Stimulated activated naive CD8-positive, alpha-beta T cell treated with anti-CD3 and anti-CD28 coated beads, Interleukin-15, amount 100 ng/mL, for 72 hours (primary cell): ENCODE data around the gene ZNF350.

Source experiments
- ATAC-seq: fragments of 150-1000 bp; cut with Tn5 transposase; 2 replicates; pipeline ENCODE4 v1.10.0; 2021; ENCODE audit warnings: mild to moderate bottlenecking, moderate library complexity
- DNase-seq, 2 donors: peaks; one replicate each; pipeline ENCODE4 v3.0.0; 2021 to 2022
- H3K27ac Mint-ChIP-seq, 2 donors: one replicate each; pipeline ENCODE4 v1.8.0; 2022; ENCODE audit warnings: mild to moderate bottlenecking in 2 of 2, mixed read lengths in 2 of 2, moderate library complexity in 2 of 2
- H3K27me3 Mint-ChIP-seq: one replicate; pipeline ENCODE4 v1.8.0; 2022; ENCODE audit warnings: mixed read lengths
- H3K4me1 Mint-ChIP-seq: one replicate; pipeline ENCODE4 v1.8.0; 2022; ENCODE audit warnings: mild to moderate bottlenecking, mixed read lengths
- H3K4me3 Mint-ChIP-seq, 2 donors: one replicate each; pipeline ENCODE4 v1.8.0; 2022; ENCODE audit warnings: mild to moderate bottlenecking in 2 of 2, mixed read lengths in 2 of 2, moderate library complexity in 1 of 2
- H3K9me3 Mint-ChIP-seq, 2 donors: one replicate each; pipeline ENCODE4 v1.8.0; 2022; ENCODE audit warnings: mixed read lengths in 2 of 2

ZNF350 gene

DNA sequence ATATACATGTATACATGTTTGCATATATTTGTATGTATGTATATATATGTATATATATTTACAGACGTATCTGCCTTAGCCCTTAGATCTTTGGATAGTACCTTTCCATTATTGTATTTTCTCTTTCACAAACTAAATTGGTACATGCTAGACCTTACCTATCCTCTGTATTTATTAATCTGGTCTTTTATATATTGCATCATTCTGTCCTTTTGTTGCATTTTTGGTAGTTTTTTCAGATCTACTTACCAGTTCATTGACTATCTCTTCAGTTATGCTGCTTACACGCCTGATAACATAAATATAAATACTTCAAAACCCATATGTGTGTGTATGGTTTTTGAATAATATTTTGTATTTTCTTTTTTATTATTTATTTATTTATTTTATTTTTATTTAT is 47.7 kb downstream of the ZNF350 start:
- Mint-ChIP-seq H3K9me3 (peaks cover 46 to 72% of the 10 kb centered on the region in 2 donors), H3K27me3 (no peaks in the 10 kb centered on the region), H3K27ac (no peak overlapping the region), H3K4me1 (no peaks in the 10 kb centered on the region), H3K4me3 (no peak overlapping the region)
- DNase-seq, result no peak
- no peak for ATAC-seq

DNA sequence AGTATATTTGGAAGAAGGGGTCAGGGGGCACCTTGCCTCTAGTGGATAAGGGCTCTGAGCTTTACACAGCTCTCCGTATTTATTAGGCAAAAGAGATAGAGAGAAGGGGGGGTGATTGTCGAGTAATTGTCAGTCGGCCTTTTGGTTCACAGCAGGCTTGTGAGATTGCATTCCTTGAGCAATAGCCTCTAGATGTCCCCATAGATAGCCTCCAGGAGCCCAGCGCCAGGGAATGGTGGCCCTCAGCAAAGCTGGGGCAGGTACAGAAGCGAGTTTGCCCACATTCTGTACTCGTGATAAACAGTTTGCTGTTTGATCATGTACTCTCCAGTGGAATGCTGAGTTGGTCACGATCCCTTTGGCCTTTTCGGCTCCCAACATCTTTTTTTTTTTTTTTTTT is 54.7 kb downstream of the ZNF350 start:
- H3K27me3 Mint-ChIP-seq, result no peaks in the 10 kb centered on the region
- no peak for ATAC-seq
- peaks cover 32 to 64% of the 10 kb centered on the region in 2 donors for H3K9me3 Mint-ChIP-seq
- H3K4me1 Mint-ChIP-seq, result peaks cover 17% of the 10 kb centered on the region
- H3K4me3 Mint-ChIP-seq, result no peak overlapping the region
- no peak overlapping the region for H3K27ac Mint-ChIP-seq
- no peak for DNase-seq

GRCh38 chr19:51927859-51928258 is 58.8 kb downstream of the ZNF350 start:
- peaks cover 40 to 72% of the 10 kb centered on the region in 2 donors for H3K9me3 Mint-ChIP-seq
- H3K4me1 Mint-ChIP-seq, result peaks cover 26% of the 10 kb centered on the region
- peak overlapping the region; percentile 95 to 96 for H3K27ac Mint-ChIP-seq
- H3K27me3 Mint-ChIP-seq, result no peaks in the 10 kb centered on the region
- H3K4me3 Mint-ChIP-seq, result peak overlapping the region; percentile 97
- ATAC-seq, result no peak
- DNase-seq, result no peak

DNA sequence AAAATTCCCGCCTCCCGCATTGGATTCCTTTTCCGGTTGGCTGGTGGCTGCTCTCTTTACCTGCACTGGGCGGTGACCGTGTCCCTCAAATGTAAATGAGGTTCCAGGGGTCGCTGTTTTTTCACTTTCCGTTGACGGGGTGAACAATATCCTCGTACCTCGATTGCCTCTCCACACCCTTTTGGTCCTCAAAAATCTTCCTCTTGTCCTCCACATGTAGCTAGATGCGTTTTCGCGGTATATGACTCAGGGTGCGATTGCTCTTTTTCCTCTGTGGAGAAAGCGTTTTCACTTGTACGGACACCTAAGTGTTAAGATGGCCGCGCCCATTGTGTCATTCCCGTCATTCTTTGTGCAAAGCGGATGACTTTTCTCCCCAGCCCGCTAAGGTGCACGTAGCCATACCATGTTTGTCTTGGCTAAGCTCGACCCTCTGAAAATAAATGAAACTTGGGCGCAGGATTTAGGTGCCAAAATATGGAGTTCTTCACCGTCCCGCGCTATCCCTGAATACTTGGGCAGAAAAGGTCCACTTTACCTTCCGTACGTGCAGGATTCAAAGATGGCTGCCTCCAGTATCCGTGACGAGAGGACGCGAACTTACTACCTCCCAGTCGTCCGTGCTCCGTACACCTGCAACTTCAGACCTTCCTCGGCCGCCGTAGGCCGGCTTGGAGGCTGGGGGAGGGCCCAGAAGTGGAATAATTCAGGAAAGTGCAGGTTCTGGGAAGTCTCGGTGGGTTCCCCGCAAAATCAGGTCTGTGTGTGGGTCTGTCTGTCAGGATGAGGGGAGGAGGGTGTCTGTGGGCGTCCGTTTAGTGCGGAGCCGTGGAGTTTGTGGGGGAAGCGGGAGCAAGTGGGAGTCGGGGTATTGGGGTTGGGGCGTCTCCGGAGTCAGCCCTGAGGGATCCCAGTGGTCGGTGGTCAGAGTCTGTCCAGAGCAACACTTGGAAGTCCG is 59.6 kb downstream of the ZNF350 start, which contains the start of gene ZNF613:
Gene ZNF613 (plus strand): TSS at position 689 of the 958 bp plus-strand sequence. CDS start 8,749 bp downstream, outside the sequence.
- ATAC-seq, result peak; percentile 97
- peaks cover 45 to 75% of the 10 kb centered on the region in 2 donors for H3K9me3 Mint-ChIP-seq
- no peaks in the 10 kb centered on the region for H3K27me3 Mint-ChIP-seq
- H3K27ac Mint-ChIP-seq, result peak within 1 kb of the TSS; percentile 95 to 96
- H3K4me3 Mint-ChIP-seq, result peak within 1 kb of the TSS; percentile 97
- peaks cover 26% of the 10 kb centered on the region for H3K4me1 Mint-ChIP-seq
- DNase-seq, result peak; percentile 81 to 88

- peak overlapping the region in 1 of 2 donors; percentile 29 for H3K27ac Mint-ChIP-seq
- H3K9me3 Mint-ChIP-seq, result peaks cover 46 to 75% of the 10 kb centered on the region in 2 donors
- peak; percentile 2 for ATAC-seq
- H3K4me1 Mint-ChIP-seq, result peaks cover 26% of the 10 kb centered on the region
- peak overlapping the region; percentile 97 for H3K4me3 Mint-ChIP-seq
- DNase-seq, result no peak
- no peaks in the 10 kb centered on the region for H3K27me3 Mint-ChIP-seq
Measured at GRCh38 chr19:51926426-51926783, 60.2 kb downstream of the ZNF350 start.

DNA sequence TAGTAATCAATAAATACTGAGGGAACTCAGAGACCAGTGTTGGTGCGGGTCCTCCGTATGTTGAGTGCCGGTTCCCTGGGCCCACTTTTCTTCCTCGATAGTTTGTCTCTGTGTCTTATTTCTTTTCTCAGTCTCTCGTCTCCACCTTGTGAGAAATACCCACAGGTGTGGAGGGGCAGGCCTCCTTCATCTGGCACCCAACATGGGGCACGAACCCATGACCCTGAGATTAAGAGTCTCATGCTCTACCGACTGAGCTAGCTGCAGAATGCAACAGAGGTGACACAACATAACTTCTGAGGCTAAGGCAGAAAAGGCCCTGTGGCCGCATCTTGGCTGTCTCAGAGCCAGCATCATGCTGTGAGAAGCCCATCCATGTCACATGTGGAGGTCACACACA is 64.7 kb downstream of the ZNF350 start:
- Mint-ChIP-seq H3K27ac (no peak overlapping the region), H3K27me3 (no peaks in the 10 kb centered on the region), H3K4me1 (peaks cover 9% of the 10 kb centered on the region), H3K4me3 (no peak overlapping the region), H3K9me3 (peaks cover 50 to 66% of the 10 kb centered on the region in 2 donors)
- no peak for DNase-seq
- ATAC-seq, result no peak

- Mint-ChIP-seq H3K9me3 (peaks cover 62 to 67% of the 10 kb centered on the region in 2 donors), H3K27me3 (no peaks in the 10 kb centered on the region), H3K4me3 (no peak overlapping the region), H3K27ac (no peak overlapping the region), H3K4me1 (no peaks in the 10 kb centered on the region)
- ATAC-seq (no peak), DNase-seq (no peak)
Measured at GRCh38 chr19:51919606-51920005, 67.0 kb downstream of the ZNF350 start.

GRCh38 chr19:51916167-51916566 is 70.5 kb downstream of the ZNF350 start:
- Mint-ChIP-seq H3K27ac (no peak overlapping the region), H3K4me3 (no peak overlapping the region), H3K27me3 (no peaks in the 10 kb centered on the region), H3K4me1 (no peaks in the 10 kb centered on the region), H3K9me3 (peaks cover 57 to 63% of the 10 kb centered on the region in 2 donors)
- no peak for DNase-seq
- ATAC-seq, result no peak

GRCh38 chr19:51915324-51915867 is 71.2 kb downstream of the ZNF350 start:
- DNase-seq, result no peak
- no peak for ATAC-seq
- Mint-ChIP-seq H3K9me3 (peaks cover 52 to 63% of the 10 kb centered on the region in 2 donors), H3K4me1 (no peaks in the 10 kb centered on the region), H3K27ac (no peak overlapping the region), H3K4me3 (no peak overlapping the region), H3K27me3 (no peaks in the 10 kb centered on the region)
